ENCODE results near the gene ARID5A. TPM values are rescaled to one million over a fixed set of nuclear protein-coding genes. Genes with fewer than 3 reads are reported as not detected.

The ARID5A gene
- total and polyA plus RNA-seq, 5 experiments from 2014 or later, result 41.7 to 108 (median 100) TPM

DNA sequence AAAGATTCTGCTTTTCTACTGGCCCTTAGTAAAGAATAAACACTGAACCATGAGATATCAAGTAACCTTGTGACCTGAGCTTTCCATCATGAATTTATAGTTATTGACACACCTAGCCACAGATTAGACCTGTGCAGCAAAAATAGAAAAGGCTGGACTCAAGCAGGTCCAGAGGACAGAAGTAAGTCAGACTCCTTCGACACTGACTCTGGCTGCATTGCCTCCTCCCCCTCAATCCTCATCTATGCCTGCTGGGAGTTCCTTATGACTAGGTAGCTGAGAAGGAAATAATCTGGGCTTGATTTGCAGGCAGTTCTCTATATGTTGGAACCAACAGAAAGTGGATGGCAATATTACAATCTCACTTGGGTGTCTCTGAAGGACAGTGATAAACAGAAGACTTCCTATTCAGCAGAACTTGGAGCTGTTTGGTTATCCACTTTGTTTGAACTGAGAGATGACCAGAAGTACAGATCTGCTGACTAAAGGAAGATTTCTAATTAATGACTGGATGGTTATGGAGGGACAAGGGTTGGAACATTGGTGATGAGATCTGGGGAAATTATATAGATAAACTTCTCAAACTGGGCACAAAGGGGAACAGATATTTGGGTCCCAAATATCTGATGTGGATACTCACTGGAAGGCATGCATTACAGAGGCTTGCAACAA is 39.4 kb downstream of the ARID5A start:
- Mint-ChIP-seq H3K27ac (no peak overlapping the region), H3K4me1 (peaks cover 0 to 2% (median 0%) of the 10 kb centered on the region in 4 donors), H3K4me3 (no peak overlapping the region), H3K27me3 (peaks cover 0 to 7% (median 0%) of the 10 kb centered on the region in 5 donors), H3K9me3 (no peaks in the 10 kb centered on the region), H3K36me3 (no peaks in the 10 kb centered on the region)
- POLR2A ChIA-PET, result no interaction called here
- DNase-seq, result no peak
- ATAC-seq, result no peak

DNA sequence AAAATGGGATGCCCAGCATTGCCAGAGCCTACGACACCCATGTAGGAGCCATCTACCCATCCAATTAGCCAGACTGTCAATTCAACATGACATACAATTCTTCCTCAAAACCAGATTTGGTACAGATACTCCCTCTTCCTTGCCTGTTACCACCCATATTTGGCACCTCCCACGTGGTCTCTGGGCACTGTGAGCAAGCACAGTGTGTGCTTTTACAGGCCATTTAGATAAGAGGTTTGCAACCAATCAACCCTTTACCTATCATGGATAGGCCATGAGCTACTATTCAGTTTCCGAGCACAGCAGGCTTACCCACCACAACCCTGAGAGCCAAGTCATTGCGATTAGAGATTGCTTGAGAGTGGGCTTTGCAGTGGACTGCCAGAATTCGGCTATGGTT is 40.9 kb downstream of the ARID5A start:
- DNase-seq, result no peak
- no peak for ATAC-seq
- POLR2A ChIA-PET, result no interaction called here
- Mint-ChIP-seq H3K27ac (no peak overlapping the region), H3K4me3 (no peak overlapping the region), H3K4me1 (peaks cover 0 to 2% (median 0%) of the 10 kb centered on the region in 4 donors), H3K27me3 (peaks cover 0 to 7% (median 0%) of the 10 kb centered on the region in 5 donors), H3K9me3 (no peaks in the 10 kb centered on the region), H3K36me3 (no peaks in the 10 kb centered on the region)

DNA sequence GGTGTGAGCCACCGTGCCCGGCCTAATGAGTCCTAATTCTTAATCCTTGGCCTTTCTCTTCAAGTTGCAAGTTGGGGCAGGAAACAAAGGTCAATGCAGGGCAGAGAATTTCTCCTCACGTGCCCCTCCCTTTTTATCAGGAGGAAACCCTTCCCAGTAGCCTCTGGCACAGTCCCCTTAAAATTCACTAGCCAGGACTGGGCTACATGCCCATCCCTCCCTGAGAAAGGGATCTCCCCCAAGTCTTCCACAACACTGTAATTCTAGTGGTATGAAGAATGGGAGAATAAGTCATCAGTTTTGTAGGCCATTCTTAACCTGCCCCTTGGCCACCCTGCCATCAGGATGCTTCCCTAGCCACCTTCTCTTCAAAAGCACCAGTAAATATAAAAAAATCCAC is 42.2 kb downstream of the ARID5A start:
- H3K36me3 Mint-ChIP-seq, result no peaks in the 10 kb centered on the region
- no peak overlapping the region for H3K27ac Mint-ChIP-seq
- H3K4me3 Mint-ChIP-seq, result no peak overlapping the region
- DNase-seq (no peak), ATAC-seq (no peak)
- peaks cover 0 to 2% (median 0%) of the 10 kb centered on the region in 4 donors for H3K4me1 Mint-ChIP-seq
- no peaks in the 10 kb centered on the region for H3K9me3 Mint-ChIP-seq
- H3K27me3 Mint-ChIP-seq, result no peaks in the 10 kb centered on the region
- POLR2A ChIA-PET, result no interaction called here

DNA sequence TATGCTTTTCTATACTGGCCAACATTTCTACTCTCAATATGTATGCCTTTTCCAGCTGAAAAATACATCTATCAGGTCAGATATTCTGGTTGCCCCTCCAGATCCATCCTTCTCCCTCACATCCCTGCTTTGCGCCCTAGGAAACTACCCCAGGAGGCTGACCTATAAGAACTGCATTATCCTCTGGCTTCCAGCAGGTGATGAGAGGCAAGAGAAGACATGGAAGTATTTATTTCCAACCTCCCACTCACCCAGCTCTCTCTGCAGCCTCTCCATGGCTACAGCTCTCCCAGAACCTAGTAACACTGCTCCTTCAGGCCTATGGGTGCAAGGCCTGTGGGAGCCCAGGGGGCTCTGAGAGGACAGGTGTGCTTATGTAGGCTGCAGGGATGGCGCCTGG is 42.9 kb downstream of the ARID5A start:
- no peaks in the 10 kb centered on the region for H3K9me3 Mint-ChIP-seq
- H3K4me3 Mint-ChIP-seq, result no peak overlapping the region
- H3K27ac Mint-ChIP-seq, result peak overlapping the region in 1 of 10 donors; percentile 41

DNA sequence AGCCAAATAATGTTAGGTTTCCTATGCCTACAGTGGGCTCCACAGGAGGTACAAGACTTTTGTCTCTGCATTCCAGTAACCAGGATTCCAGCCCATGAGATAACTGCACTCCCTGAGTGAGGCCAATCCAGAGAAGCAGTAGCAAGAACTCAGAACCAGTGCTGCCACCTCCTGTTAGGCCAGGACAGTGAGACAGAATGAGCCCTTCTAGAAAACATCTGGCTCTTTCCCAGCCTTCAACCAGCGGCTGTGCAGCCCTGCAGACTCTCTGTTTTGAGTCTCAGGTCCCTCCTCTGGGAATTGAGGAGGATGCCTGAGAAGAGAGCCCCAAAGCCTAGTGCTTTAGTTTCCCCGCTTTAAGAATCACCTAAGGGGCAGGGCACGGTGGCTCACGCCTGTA is 44.2 kb downstream of the ARID5A start:
- no peak for ATAC-seq
- H3K9me3 Mint-ChIP-seq, result no peaks in the 10 kb centered on the region
- no peak overlapping the region for H3K27ac Mint-ChIP-seq
- peaks cover 0 to 2% (median 0%) of the 10 kb centered on the region in 3 donors for H3K36me3 Mint-ChIP-seq
- DNase-seq, result no peak
- POLR2A ChIA-PET, result no interaction called here
- no peaks in the 10 kb centered on the region for H3K27me3 Mint-ChIP-seq
- no peak overlapping the region for H3K4me3 Mint-ChIP-seq
- peaks cover 0 to 2% (median 0%) of the 10 kb centered on the region in 4 donors for H3K4me1 Mint-ChIP-seq

More for the DNA sequence above, 42.9 kb downstream of the ARID5A start:
- POLR2A ChIA-PET, result no interaction called here
- no peak for DNase-seq
- Mint-ChIP-seq H3K27me3 (no peaks in the 10 kb centered on the region), H3K36me3 (peaks cover 0 to 2% (median 0%) of the 10 kb centered on the region in 3 donors), H3K4me1 (peaks cover 0 to 2% (median 0%) of the 10 kb centered on the region in 4 donors)
- no peak for ATAC-seq

DNA sequence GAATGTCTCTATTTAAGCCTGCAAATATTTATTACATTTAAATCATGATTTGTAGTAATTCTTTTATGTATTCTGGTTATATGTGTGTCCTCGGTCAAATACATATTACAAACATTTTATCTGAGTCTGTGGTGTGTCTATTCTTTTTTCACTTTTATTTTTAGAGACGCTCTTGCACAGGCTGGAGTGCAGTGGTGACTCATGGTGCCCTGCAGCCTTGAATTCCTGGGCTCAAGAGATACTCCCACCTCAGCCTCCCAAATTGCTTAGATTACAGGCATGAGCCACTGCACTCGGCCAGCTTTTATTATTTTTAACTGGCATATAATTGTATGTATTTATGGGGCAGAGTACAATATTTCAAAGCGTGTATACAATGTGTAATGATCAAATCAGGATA is 47.5 kb downstream of the ARID5A start:
- Mint-ChIP-seq H3K27ac (no peak overlapping the region), H3K36me3 (peaks cover 0 to 9% (median 1%) of the 10 kb centered on the region in 3 donors), H3K4me1 (peaks cover 0 to 8% (median 4%) of the 10 kb centered on the region in 4 donors), H3K27me3 (no peaks in the 10 kb centered on the region), H3K4me3 (no peak overlapping the region), H3K9me3 (no peaks in the 10 kb centered on the region)
- POLR2A ChIA-PET, result no interaction called here
- no peak for ATAC-seq
- DNase-seq, result no peak

DNA sequence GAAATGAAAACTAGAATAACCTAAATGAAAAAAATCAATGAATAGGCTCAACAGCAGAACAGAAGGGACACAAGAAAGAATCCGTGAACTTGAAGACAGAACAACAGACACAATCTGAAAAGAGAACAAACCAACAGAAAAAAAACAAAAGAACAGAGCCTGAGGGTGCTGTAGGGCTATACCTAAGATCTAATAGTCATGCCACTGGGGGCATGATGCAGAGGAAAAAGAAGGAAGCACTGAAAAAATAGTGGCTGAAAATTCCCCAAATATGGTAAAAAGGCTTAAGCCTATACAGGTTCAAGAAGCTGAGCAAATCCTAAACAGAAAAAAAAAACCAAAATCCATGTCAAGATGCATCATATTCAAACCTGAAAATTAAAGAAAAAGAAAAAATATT is 51.3 kb downstream of the ARID5A start:
- Mint-ChIP-seq H3K36me3 (peaks cover 0 to 29% (median 1%) of the 10 kb centered on the region in 3 donors), H3K4me1 (peaks cover 4 to 10% (median 8%) of the 10 kb centered on the region in 4 donors), H3K27ac (no peak overlapping the region), H3K27me3 (no peaks in the 10 kb centered on the region), H3K9me3 (no peaks in the 10 kb centered on the region), H3K4me3 (no peak overlapping the region)
- DNase-seq, result no peak
- POLR2A ChIA-PET, result no interaction called here
- ATAC-seq, result no peak

DNA sequence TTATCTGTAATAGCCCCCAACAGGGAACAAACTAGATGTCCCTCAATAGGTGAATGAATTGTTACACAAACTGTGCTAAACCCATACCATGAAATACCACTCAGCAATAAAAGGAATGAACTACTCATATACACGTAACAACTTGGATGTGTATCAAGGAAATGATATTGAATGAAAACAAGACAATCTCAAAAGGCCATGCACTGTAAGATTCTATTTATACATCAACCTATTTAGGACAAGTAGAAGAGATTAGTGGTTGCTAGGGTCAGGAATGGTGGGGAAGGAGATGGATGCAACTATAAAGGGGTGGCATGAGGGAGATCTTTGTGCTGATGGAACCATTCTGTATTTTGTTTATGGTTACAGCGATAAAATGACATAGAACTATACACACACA is 54.5 kb downstream of the ARID5A start:
- Mint-ChIP-seq H3K27ac (peak overlapping the region in 2 of 10 donors; percentile 26 to 44), H3K27me3 (no peaks in the 10 kb centered on the region), H3K36me3 (peaks cover 6 to 56% (median 14%) of the 10 kb centered on the region in 3 donors), H3K4me1 (peaks cover 27 to 38% (median 35%) of the 10 kb centered on the region in 4 donors), H3K9me3 (no peaks in the 10 kb centered on the region), H3K4me3 (no peak overlapping the region)
- ATAC-seq (no peak), DNase-seq (no peak)
- POLR2A ChIA-PET, result no interaction called here

DNA sequence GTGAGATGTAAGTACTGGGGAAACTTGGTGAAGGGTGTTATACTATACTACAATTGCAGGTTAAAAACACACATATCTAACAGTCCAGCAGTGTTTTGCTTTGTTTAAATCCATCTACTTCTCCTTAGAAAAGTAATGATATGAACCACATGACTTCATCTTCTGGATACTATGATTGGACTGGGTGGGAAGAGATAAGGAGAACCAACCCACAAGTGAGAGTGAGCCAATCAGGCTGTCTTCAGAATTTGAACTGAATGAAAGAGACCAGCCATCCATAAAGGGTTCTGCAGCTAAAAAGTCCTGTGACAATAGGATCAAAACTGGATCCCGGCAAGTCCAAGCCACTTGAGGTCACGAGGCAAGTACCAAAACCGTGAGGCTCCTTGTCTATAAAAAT is 54.9 kb downstream of the ARID5A start:
- no peak for DNase-seq
- POLR2A ChIA-PET, result no interaction called here
- Mint-ChIP-seq H3K4me1 (peaks cover 27 to 38% (median 35%) of the 10 kb centered on the region in 4 donors), H3K27me3 (no peaks in the 10 kb centered on the region), H3K4me3 (no peak overlapping the region), H3K9me3 (no peaks in the 10 kb centered on the region), H3K27ac (peak overlapping the region in 1 of 10 donors; percentile 44), H3K36me3 (peaks cover 6 to 57% (median 14%) of the 10 kb centered on the region in 3 donors)
- no peak for ATAC-seq

DNA sequence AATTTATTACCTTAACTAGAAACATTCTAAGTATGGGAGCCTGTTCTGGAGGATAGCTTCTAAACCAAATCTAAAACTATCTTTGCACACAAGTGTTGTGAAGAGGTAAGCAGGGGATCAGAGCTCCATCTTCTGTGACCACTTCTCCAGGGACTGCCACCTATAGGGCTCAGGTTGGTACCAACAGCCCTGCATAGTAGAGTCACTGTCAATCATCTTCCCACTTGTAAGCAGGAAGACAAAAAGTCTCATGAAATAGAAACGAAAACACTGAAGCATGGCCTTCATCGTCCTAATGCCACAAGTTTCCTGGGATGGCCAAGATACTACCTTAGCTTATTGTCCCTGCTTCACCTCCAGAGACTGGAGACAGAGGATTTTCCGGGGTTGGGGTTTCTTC is 57.7 kb downstream of the ARID5A start:
- peak; percentile 47 to 66 for ATAC-seq
- no peaks in the 10 kb centered on the region for H3K27me3 Mint-ChIP-seq

DNA sequence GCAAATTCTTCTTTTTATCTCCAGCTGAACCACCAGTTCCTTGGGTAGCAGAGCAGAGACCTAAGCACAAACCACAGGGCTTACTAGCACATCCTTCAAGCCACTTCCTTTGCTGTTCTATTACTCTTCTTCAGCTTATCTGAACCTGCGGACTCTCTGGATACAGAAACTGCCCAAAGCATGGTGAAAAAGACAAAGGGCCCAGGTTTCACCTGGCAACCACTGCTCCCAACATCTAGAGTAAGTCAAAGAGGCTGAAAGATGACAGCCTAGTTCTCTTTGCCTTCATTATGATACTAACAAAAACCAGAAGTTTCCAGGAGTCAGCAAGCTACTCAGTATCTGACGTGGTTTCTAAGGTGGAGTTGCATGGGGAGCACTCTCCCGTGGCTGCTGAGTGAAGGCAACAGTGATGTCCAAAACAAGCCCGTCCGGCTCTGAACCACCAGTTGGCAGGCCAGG is 58.2 kb downstream of the ARID5A start:
- Mint-ChIP-seq H3K4me3 (peak overlapping the region in 9 of 10 donors; percentile 16 to 58 (median 54)), H3K27ac (peak overlapping the region; percentile 60 to 93 (median 78)), H3K36me3 (peaks cover 10 to 76% (median 14%) of the 10 kb centered on the region in 3 donors), H3K4me1 (peaks cover 18 to 38% (median 31%) of the 10 kb centered on the region in 4 donors), H3K27me3 (no peaks in the 10 kb centered on the region), H3K9me3 (no peaks in the 10 kb centered on the region)
- POLR2A ChIA-PET, result interaction anchor here (1.0 to 1.3 kb wide), 5 partner anchors 33 to 58 kb away, joined by 3 to 4 read pairs (median 4); partner anchors contain the start of gene ARID5A
- ATAC-seq (peak; percentile 87 to 92), DNase-seq (peak in 4 of 10 donors; percentile 4 to 56 (median 40))

More for the DNA sequence above, 57.7 kb downstream of the ARID5A start:
- Mint-ChIP-seq H3K36me3 (peaks cover 10 to 75% (median 14%) of the 10 kb centered on the region in 3 donors), H3K4me3 (peak overlapping the region in 8 of 10 donors; percentile 26 to 58 (median 54)), H3K9me3 (no peaks in the 10 kb centered on the region), H3K27ac (peak overlapping the region in 9 of 10 donors; percentile 60 to 93 (median 78)), H3K4me1 (peaks cover 21 to 38% (median 31%) of the 10 kb centered on the region in 4 donors)
- POLR2A ChIA-PET, result interaction anchor here (1.0 to 1.3 kb wide), 4 partner anchors 34 to 57 kb away, joined by 3 to 4 read pairs (median 4); partner anchors contain the start of gene ARID5A
- no peak for DNase-seq

DNA sequence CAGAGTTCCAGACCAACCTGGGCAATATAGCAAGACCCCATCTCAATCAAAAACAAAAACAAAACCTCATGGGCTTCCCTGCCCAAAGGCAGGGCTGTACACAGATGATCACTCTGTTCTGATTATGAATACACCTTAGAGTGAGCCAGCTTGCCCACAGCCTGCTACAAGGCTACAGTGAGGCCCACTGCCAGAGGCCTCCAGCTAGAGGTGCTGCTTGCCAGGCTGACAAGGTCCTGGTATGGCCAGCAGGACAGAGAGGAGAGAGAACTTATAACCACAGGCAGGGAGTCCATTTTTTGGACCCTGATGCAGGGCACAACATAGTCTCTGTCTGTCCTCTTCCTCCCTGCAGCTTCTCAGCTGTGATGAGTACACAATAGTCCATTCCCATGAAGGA is 60.0 kb downstream of the ARID5A start:
- Mint-ChIP-seq H3K36me3 (peaks cover 10 to 87% (median 22%) of the 10 kb centered on the region in 3 donors), H3K27me3 (no peaks in the 10 kb centered on the region), H3K27ac (peak overlapping the region in 3 of 10 donors; percentile 11 to 44 (median 40)), H3K4me3 (no peak overlapping the region), H3K9me3 (no peaks in the 10 kb centered on the region), H3K4me1 (peaks cover 17 to 36% (median 29%) of the 10 kb centered on the region in 4 donors)
- ATAC-seq, result no peak
- no peak for DNase-seq
- POLR2A ChIA-PET, result no interaction called here

DNA sequence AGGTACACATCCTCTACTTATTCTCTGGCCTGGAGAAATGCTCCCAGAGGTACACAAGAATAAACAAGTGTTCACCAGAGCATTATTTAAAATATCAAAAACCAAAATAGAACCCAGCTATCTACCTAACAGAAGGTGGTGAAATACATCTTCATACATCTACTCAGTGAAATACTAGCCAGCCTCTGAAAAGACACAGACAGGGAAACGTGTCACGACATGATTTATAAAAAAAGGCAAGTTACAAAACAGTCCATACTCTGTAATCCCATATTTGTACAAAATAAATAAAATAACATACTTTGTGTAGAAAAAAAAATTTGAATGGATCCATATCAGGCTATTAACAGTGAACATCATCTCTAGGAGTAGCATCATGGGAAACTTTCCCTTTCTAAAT is 63.4 kb downstream of the ARID5A start:
- ATAC-seq, result no peak
- Mint-ChIP-seq H3K27me3 (no peaks in the 10 kb centered on the region), H3K4me1 (peaks cover 5 to 14% (median 11%) of the 10 kb centered on the region in 4 donors), H3K4me3 (no peak overlapping the region), H3K9me3 (no peaks in the 10 kb centered on the region), H3K36me3 (peaks cover 4 to 89% (median 18%) of the 10 kb centered on the region in 3 donors), H3K27ac (peak overlapping the region in 2 of 10 donors; percentile 4 to 69)
- no peak for DNase-seq
- POLR2A ChIA-PET, result interaction anchor here (0.6 to 0.7 kb wide), 2 partner anchors 55 to 278 kb away, joined by 3 to 4 read pairs; no protein-coding TSS in a partner anchor

All from naive thymus-derived CD8-positive, alpha-beta T cell (primary cell).